NCI-H2196 (cell line): ENCODE measurements around the gene CASTOR2.
"Not testable (repeated sequence)": the region's sequence is repeated elsewhere in the genome, so short reads cannot be mapped to it uniquely, and the experiment has no call there.

Experiments used
- DNase-seq: peaks from one replicate; lab custom pipeline; 2025; ENCODE audit not compliant: unreplicated experiment; lab: John Stamatoyannopoulos, UW

CASTOR2 gene

GRCh38 chr7:74994869-74995543 is 30.5 kb downstream of the CASTOR2 start:
- not testable (repeated sequence) for DNase-seq

- DNase-seq, result not testable (repeated sequence)
Observed at GRCh38 chr7:74996361-74996760, 31.9 kb downstream of the CASTOR2 start.

GRCh38 chr7:74997811-74998210 is 33.3 kb downstream of the CASTOR2 start:
- not testable (repeated sequence) for DNase-seq

- not testable (repeated sequence) for DNase-seq
Observed at GRCh38 chr7:75001356-75001755, 36.9 kb downstream of the CASTOR2 start.

GRCh38 chr7:75010036-75010435 is 45.5 kb downstream of the CASTOR2 start:
- DNase-seq, result no peak

- DNase-seq, result no peak
Observed at GRCh38 chr7:75017832-75018231, 53.3 kb downstream of the CASTOR2 start.

- no peak for DNase-seq
Observed at GRCh38 chr7:75018570-75019364, 54.3 kb downstream of the CASTOR2 start.

GRCh38 chr7:75019800-75020199 is 55.3 kb downstream of the CASTOR2 start:
- no peak for DNase-seq

GRCh38 chr7:75024922-75025321 is 60.4 kb downstream of the CASTOR2 start:
- no peak for DNase-seq

GRCh38 chr7:75028299-75028698 is 63.8 kb downstream of the CASTOR2 start:
- no peak for DNase-seq

- DNase-seq, result no peak
Observed at GRCh38 chr7:75033064-75033463, 68.6 kb downstream of the CASTOR2 start.

- DNase-seq, result no peak
Observed at GRCh38 chr7:75033826-75034225, 69.3 kb downstream of the CASTOR2 start.

GRCh38 chr7:75038508-75038907 is 74.0 kb downstream of the CASTOR2 start:
- no peak for DNase-seq

GRCh38 chr7:75039166-75039565 is 74.7 kb downstream of the CASTOR2 start:
- DNase-seq, result no peak

- DNase-seq, result no peak
Observed at GRCh38 chr7:75039709-75040108, 75.2 kb downstream of the CASTOR2 start.

GRCh38 chr7:75040512-75040911 is 76.0 kb downstream of the CASTOR2 start:
- no peak for DNase-seq

GRCh38 chr7:75042286-75042685 is 77.8 kb downstream of the CASTOR2 start:
- no peak for DNase-seq

- DNase-seq, result no peak
Observed at GRCh38 chr7:75042831-75043703, 78.6 kb downstream of the CASTOR2 start.

- no peak for DNase-seq
Observed at GRCh38 chr7:75045881-75046280, 81.4 kb downstream of the CASTOR2 start.

- DNase-seq, result no peak
Observed at GRCh38 chr7:75048435-75049379, 84.2 kb downstream of the CASTOR2 start.
